ENCODE measurements around the gene ACTMAP.

ACTMAP gene

DNA sequence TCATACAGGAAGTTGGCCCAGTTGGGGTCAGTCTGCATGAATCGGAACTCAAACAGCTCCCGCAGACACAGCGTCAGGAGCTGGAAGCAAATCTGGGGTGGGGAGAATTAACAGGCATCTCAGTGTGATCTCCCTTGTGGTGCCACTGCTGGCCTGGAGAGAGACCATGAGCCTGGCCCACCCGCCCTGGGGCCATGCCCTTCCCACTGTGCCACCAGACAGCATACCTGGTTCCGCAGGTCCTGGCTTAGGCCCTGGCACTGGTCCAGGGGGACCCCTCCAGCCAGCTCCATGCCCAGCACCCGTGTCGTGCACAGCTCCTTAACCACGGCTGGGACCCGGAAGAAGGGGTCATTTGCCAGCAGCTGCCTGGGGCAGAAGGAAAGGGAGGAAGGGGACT is 50.2 kb downstream of the ACTMAP start:
- Histone ChIP-seq H3K27me3 (ENCODE audit: insufficient read depth, low read length, poor library complexity, severe bottlenecking) (no peaks in the 10 kb centered on the region), H3K4me1 (ENCODE audit: insufficient read depth, low read length, poor library complexity, severe bottlenecking) (no peaks in the 10 kb centered on the region), H2AFZ (ENCODE audit: low read length) (no peak overlapping the region), H3K9me3 (ENCODE audit: insufficient read depth, low read depth, low read length) (no peaks in the 10 kb centered on the region), H4K20me1 (ENCODE audit: insufficient read depth, low read length, poor library complexity, severe bottlenecking) (no peaks in the 10 kb centered on the region), H3K36me3 (ENCODE audit: insufficient read depth, low read length) (peaks cover 12% of the 10 kb centered on the region; the same call in 1 of the 2 replicates), H3K9ac (ENCODE audit: low read depth, low read length, poor library complexity, severe bottlenecking) (no peak overlapping the region), H3K9me2 (replicated peaks; ENCODE audit: low read depth, low read length) (no peaks in the 10 kb centered on the region), H3K79me2 (ENCODE audit: insufficient read depth, low read length) (no peaks in the 10 kb centered on the region), H3K4me3 (ENCODE audit: low read length, poor library complexity, severe bottlenecking) (no peak overlapping the region), H3K4me2 (ENCODE audit: low read depth, low read length, poor library complexity, severe bottlenecking) (no peak overlapping the region), H3F3A (ENCODE audit: low read depth) (no peaks in the 10 kb centered on the region)
- TF ChIP-seq EZH2phosphoT487 (IDR thresholded peaks at IDR 0.05; ENCODE audit: borderline replicate concordance) = no peak
- TF ChIP-seq, protein P1, sequence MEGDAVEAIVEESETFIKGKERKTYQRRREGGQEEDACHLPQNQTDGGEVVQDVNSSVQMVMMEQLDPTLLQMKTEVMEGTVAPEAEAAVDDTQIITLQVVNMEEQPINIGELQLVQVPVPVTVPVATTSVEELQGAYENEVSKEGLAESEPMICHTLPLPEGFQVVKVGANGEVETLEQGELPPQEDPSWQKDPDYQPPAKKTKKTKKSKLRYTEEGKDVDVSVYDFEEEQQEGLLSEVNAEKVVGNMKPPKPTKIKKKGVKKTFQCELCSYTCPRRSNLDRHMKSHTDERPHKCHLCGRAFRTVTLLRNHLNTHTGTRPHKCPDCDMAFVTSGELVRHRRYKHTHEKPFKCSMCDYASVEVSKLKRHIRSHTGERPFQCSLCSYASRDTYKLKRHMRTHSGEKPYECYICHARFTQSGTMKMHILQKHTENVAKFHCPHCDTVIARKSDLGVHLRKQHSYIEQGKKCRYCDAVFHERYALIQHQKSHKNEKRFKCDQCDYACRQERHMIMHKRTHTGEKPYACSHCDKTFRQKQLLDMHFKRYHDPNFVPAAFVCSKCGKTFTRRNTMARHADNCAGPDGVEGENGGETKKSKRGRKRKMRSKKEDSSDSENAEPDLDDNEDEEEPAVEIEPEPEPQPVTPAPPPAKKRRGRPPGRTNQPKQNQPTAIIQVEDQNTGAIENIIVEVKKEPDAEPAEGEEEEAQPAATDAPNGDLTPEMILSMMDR (conservative IDR thresholded peaks at IDR 0.05; ENCODE audit: low read length) = no peak

GRCh38 chr19:40697007-40697406 is 53.3 kb downstream of the ACTMAP start:
- Histone ChIP-seq H3K9me3 (ENCODE audit: insufficient read depth, low read depth, low read length) (no peaks in the 10 kb centered on the region), H3K4me2 (ENCODE audit: low read depth, low read length, poor library complexity, severe bottlenecking) (no peak overlapping the region), H3K9me2 (replicated peaks; ENCODE audit: low read depth, low read length) (no peaks in the 10 kb centered on the region), H3K9ac (ENCODE audit: low read depth, low read length, poor library complexity, severe bottlenecking) (no peak overlapping the region), H3K27me3 (ENCODE audit: insufficient read depth, low read length, poor library complexity, severe bottlenecking) (no peaks in the 10 kb centered on the region), H3K79me2 (ENCODE audit: insufficient read depth, low read length) (no peaks in the 10 kb centered on the region), H3K4me3 (ENCODE audit: low read length, poor library complexity, severe bottlenecking) (no peak overlapping the region), H3K36me3 (ENCODE audit: insufficient read depth, low read length) (peaks cover under 1% of the 10 kb centered on the region; the same call in 1 of the 2 replicates), H4K20me1 (ENCODE audit: insufficient read depth, low read length, poor library complexity, severe bottlenecking) (no peaks in the 10 kb centered on the region), H3F3A (ENCODE audit: low read depth) (no peaks in the 10 kb centered on the region), H2AFZ (ENCODE audit: low read length) (no peak overlapping the region), H3K4me1 (ENCODE audit: insufficient read depth, low read length, poor library complexity, severe bottlenecking) (no peaks in the 10 kb centered on the region)
- TF ChIP-seq, protein P1 (conservative IDR thresholded peaks at IDR 0.05; ENCODE audit: low read length) = no peak
- TF ChIP-seq EZH2phosphoT487 (IDR thresholded peaks at IDR 0.05; ENCODE audit: borderline replicate concordance) = no peak

- Histone ChIP-seq H3K4me3 (ENCODE audit: low read length, poor library complexity, severe bottlenecking) (no peak overlapping the region), H2AFZ (ENCODE audit: low read length) (no peak overlapping the region), H3K4me1 (ENCODE audit: insufficient read depth, low read length, poor library complexity, severe bottlenecking) (peaks cover 3% of the 10 kb centered on the region), H3K27me3 (ENCODE audit: insufficient read depth, low read length, poor library complexity, severe bottlenecking) (no peaks in the 10 kb centered on the region), H4K20me1 (ENCODE audit: insufficient read depth, low read length, poor library complexity, severe bottlenecking) (no peaks in the 10 kb centered on the region), H3K9me2 (replicated peaks; ENCODE audit: low read depth, low read length) (no peaks in the 10 kb centered on the region), H3K9me3 (ENCODE audit: insufficient read depth, low read depth, low read length) (no peaks in the 10 kb centered on the region), H3F3A (ENCODE audit: low read depth) (no peaks in the 10 kb centered on the region), H3K9ac (ENCODE audit: low read depth, low read length, poor library complexity, severe bottlenecking) (no peak overlapping the region), H3K79me2 (ENCODE audit: insufficient read depth, low read length) (no peaks in the 10 kb centered on the region), H3K4me2 (ENCODE audit: low read depth, low read length, poor library complexity, severe bottlenecking) (no peak overlapping the region), H3K36me3 (ENCODE audit: insufficient read depth, low read length) (no peaks in the 10 kb centered on the region)
- no peak for TF ChIP-seq EZH2phosphoT487 (IDR thresholded peaks at IDR 0.05; ENCODE audit: borderline replicate concordance)
- TF ChIP-seq, protein P1 (conservative IDR thresholded peaks at IDR 0.05; ENCODE audit: low read length) = no peak
Observed at GRCh38 chr19:40695881-40696280, 54.4 kb downstream of the ACTMAP start.

Measured in Loucy (cell line).